HG02798 (cell line): ENCODE data around the gene MMP8.

Experiments used
- ATAC-seq: cut with Tn5 transposase; IDR thresholded peaks from one replicate; pipeline ENCODE4 v1.9.1; 2021; ENCODE audit warnings: mild to moderate bottlenecking; ENCODE audit not compliant: unreplicated experiment, poor library complexity

The MMP8 gene

GRCh38 chr11:102664001-102664752, 60.6 kb downstream of the MMP8 start:
- no peak for ATAC-seq

- ATAC-seq: no peak
Observed at GRCh38 chr11:102662607-102663006, 62.1 kb downstream of the MMP8 start.
